Right lobe of liver (tissue), 6 donors: Measurements from ENCODE around the gene PSME3IP1. TPM values are rescaled to one million over a fixed set of nuclear protein-coding genes. Genes with fewer than 3 reads are reported as not detected.

Experiments used
- ATAC-seq, 4 donors: fragments of 200-7000 bp; cut with Tn5 transposase; one replicate each; pipeline ENCODE4 v1.9.1; 2020; ENCODE audit warnings: mild to moderate bottlenecking in 4 of 4, moderate library complexity in 4 of 4
- DNase-seq, 3 donors: peaks; one replicate each; pipeline ENCODE4 v3.0.0-alpha.2; 2020
- H3K27ac ChIP-seq, 3 donors: fragments of 200-600 bp; one replicate each; pipeline ENCODE4 v1.8.0; 2022
- H3K27me3 ChIP-seq, 2 donors: fragments of 200-600 bp; one replicate each; pipeline ENCODE4 v1.8.0; 2022
- H3K36me3 ChIP-seq, 4 donors: fragments of 200-600 bp; sonication (generic) in 1 of 4; one replicate each; pipeline versions ENCODE4 v1.5.1 to v1.8.0; 2017 to 2022; ENCODE audit warnings: control low read depth in 1 of 4
- H3K4me1 ChIP-seq, 4 donors: fragments of 200-600 bp; sonication (generic) in 1 of 4; one replicate each; pipeline versions ENCODE4 v1.5.1 to v1.8.0; 2017 to 2022; ENCODE audit warnings: control low read depth in 1 of 4
- H3K4me3 ChIP-seq, 3 donors: fragments of 200-600 bp; one replicate each; pipeline ENCODE4 v1.8.0; 2022
- H3K9me3 ChIP-seq, 4 donors: fragments of 200-600 bp; sonication (generic) in 1 of 4; one replicate each; pipeline versions ENCODE4 v1.5.1 to v1.8.0; 2017 to 2022; ENCODE audit warnings: control low read depth in 1 of 4
- POLR2A ChIP-seq: fragments of 450-650 bp; IDR thresholded peaks from one replicate; pipeline ENCODE4 v1.6.1; 2017; ENCODE audit warnings: antibody characterized with exemption, mild to moderate bottlenecking
- WGBS: methylation state at CpG from one replicate; pipeline ENCODE4 v1.1.6; 2018; ENCODE audit warnings: low coverage, low lambda C conversion rate; ENCODE audit not compliant: insufficient coverage; ENCODE audit errors: missing lambda C conversion rate; 5-methylcytosine and 5-hydroxymethylcytosine counted together
- intact Hi-C, 2 donors: fragments of 100-400 bp; cut with DNase I; formaldehyde crosslinking; loops; one replicate each; pipeline versions ENCODE4 v1.11.2 to v1.14.1; 2022
- total RNA-seq, 6 experiments: library from RNA; depleted of rRNA in 2 of 6; stranded (reverse); fragments of >200 nt in 2 of 6; fragmentation: NEBNext Ultra II Directional in 3 of 6; extraction: Animal tissue kit (Norgen Biotek cat#: 25700) in 3 of 6; gene quantifications; one replicate each; pipeline versions ENCODE4 v1.1.0 to v1.2.4, GENCODE V29; 2016 to 2023
- TF ChIP-seq, protein P1 (sequence below), 4 donors: fragments of 200-600 bp in 3 of 4; fragments of 450-650 bp in 1 of 4; IDR thresholded peaks; one replicate each; pipeline versions ENCODE4 v1.5.1 to v1.8.0; 2016 to 2022; ENCODE audit warnings: antibody characterized with exemption in 4 of 4, mild to moderate bottlenecking in 2 of 4
- donor health status: DM: no; HTN: yes; CAD: no.
- donor health status: DM: no; HTN: no; CAD: no.
- donor health status: DM: no; HTN: no; CAD: no.
- donor health status: DM: no; HTN: yes; CAD: no.
- donor health status: DM: no; HTN: yes; CAD: no.

PSME3IP1 gene
- total RNA-seq, 6 experiments from 2014 or later, result 26.2 to 61.8 (median 34.5) TPM

DNA sequence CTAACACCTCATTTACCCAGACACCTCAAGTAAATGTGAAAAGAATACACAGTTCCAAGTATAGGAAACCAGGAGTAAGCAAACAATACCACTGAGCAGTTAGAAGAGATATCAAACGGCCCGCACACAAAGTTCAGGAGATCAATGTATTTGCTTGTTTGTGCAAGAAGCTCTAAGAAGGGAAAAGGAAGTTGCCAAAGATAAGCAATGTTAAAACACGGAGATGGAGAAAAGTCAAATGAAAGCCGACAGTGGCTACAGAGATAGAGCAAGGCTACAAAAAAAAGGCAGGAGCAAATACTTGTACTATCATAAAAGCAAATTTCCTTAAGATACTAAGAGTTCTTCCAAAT is 29.5 kb downstream of the PSME3IP1 start:
- Histone ChIP-seq H3K4me1 (peaks cover 0 to 7% (median 3%) of the 10 kb centered on the region in 4 donors), H3K27ac (no peak overlapping the region), H3K9me3 (no peaks in the 10 kb centered on the region), H3K4me3 (no peak overlapping the region), H3K36me3 (peaks cover 0 to 26% (median 8%) of the 10 kb centered on the region in 4 donors), H3K27me3 (no peaks in the 10 kb centered on the region)
- peak; percentile 47 to 64 (median 52) for ATAC-seq
- 31% methylated on average over 4 of the region's 4 CpGs for WGBS
- TF ChIP-seq POLR2A, result no peak
- TF ChIP-seq, protein P1, sequence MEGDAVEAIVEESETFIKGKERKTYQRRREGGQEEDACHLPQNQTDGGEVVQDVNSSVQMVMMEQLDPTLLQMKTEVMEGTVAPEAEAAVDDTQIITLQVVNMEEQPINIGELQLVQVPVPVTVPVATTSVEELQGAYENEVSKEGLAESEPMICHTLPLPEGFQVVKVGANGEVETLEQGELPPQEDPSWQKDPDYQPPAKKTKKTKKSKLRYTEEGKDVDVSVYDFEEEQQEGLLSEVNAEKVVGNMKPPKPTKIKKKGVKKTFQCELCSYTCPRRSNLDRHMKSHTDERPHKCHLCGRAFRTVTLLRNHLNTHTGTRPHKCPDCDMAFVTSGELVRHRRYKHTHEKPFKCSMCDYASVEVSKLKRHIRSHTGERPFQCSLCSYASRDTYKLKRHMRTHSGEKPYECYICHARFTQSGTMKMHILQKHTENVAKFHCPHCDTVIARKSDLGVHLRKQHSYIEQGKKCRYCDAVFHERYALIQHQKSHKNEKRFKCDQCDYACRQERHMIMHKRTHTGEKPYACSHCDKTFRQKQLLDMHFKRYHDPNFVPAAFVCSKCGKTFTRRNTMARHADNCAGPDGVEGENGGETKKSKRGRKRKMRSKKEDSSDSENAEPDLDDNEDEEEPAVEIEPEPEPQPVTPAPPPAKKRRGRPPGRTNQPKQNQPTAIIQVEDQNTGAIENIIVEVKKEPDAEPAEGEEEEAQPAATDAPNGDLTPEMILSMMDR (IDR thresholded peaks at IDR 0.05), result no peak
- no peak for DNase-seq
- intact Hi-C loops, result no loop called here

DNA sequence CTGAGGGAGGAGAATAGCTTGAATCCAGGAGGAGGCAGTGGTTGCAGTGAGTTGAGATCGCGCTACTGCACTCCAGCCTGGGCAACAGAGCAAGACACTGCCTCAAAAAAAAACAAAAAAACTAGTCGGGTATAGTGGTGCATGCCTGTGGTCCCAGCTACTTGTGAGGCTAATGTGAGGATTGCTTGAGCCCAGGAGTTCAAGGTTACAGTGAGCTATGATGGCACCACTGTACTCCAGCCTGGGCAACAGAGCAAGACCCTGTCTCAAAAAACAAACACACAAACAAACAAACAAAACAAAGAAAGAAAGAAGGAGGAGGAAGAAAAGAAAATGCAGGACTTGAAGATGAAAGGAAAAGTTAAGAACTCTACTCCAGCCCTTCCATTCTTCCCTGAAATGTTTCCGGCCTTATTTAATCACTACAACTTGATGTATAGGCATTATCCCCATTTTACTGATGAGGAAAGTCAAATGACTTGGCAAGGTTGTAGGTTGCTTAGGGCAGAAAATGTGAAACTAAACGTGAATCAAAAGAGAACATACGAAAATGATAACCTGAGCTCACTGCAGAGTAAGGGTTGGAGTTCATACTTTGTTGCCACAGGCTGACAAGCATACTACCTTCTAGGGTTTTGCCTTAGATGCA is 30.0 kb downstream of the PSME3IP1 start:
- DNase-seq (no peak), ATAC-seq (no peak)
- TF ChIP-seq, protein P1 (IDR thresholded peaks at IDR 0.05), result no peak
- no peak for TF ChIP-seq POLR2A
- peaks cover 0 to 23% (median 8%) of the 10 kb centered on the region in 4 donors for H3K36me3 ChIP-seq
- no peaks in the 10 kb centered on the region for H3K27me3 ChIP-seq
- WGBS, result 63% methylated on average over 6 of the region's 6 CpGs
- no peak overlapping the region for H3K27ac ChIP-seq
- H3K9me3 ChIP-seq, result no peaks in the 10 kb centered on the region
- H3K4me3 ChIP-seq, result no peak overlapping the region
- peaks cover 0 to 7% (median 3%) of the 10 kb centered on the region in 4 donors for H3K4me1 ChIP-seq
- intact Hi-C loops, result no loop called here

DNA sequence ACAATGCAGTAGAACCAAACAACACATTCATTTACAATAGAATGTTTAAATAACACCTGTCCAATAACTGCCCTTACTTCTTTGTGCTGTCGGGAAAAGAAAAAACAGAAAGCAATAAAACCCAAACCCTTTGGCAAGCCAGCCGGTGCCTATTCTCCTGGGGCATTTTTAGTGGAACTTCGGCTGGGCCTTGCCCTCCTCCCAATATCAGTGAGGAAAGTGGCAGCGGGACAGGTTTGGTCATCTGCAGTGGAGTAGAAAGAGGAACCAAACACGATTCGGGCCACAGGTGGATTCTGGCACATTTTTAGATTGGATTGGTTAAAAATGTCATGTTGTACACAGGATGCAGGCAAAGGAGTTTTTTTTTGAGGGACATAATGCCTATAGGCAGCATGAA is 32.0 kb downstream of the PSME3IP1 start:
- H3K9me3 ChIP-seq, result no peaks in the 10 kb centered on the region
- no peaks in the 10 kb centered on the region for H3K27me3 ChIP-seq
- H3K4me1 ChIP-seq, result peaks cover 0 to 7% (median 3%) of the 10 kb centered on the region in 4 donors
- intact Hi-C loops, result no loop called here
- no peak overlapping the region for H3K4me3 ChIP-seq
- peaks cover 0 to 21% (median 8%) of the 10 kb centered on the region in 4 donors for H3K36me3 ChIP-seq
- no peak overlapping the region for H3K27ac ChIP-seq
- DNase-seq (no peak), ATAC-seq (no peak)
- TF ChIP-seq, protein P1 (IDR thresholded peaks at IDR 0.05), result no peak
- TF ChIP-seq POLR2A, result no peak
- WGBS, result 92% methylated on average over 6 of the region's 6 CpGs

DNA sequence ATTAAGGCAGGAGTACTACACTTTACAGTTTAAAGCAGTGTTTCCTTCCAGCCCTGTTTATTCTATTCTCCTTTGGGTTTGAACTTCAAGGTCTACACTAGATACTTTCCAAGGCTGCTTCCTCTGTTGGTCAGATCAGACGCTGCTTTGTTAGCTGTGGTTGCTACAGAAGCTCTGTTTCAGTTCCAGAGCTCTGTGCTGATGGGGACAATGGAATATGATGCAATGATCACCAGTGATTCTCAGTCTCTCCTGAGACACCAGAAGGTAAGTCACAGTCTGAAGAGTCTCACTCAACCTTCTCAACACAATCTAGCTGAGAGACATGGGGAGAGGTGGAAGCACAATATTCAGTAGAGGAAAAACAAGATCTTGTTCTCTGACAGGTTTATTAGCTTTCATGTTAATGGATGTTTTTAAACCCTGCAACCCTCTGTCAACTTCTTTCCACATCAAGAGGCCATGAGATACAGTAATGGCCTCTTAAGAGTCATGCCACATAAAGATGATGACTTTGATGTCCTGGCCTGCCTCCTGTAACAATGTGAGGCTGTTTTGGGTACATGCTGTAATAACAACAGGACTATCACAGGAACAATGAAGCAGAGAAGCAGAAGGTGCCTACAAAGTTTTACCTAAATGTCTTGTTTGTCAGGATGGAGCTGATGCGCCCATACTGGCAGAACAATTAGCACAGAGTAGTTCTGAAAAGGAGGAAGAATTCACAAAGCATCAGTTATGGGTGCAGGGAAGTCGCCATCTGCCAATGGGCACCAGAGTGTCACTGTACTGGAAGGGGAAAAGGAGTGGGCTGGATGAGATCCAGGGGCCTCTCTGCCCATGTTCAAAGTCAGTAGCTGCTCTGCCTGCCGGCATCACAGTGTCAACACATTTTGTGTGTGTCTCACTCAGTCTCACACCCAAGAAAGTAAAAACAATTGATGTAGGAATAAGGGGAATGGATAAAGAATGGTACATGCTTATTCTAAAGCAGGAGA is 33.4 kb downstream of the PSME3IP1 start:
- H3K4me3 ChIP-seq, result no peak overlapping the region
- 89% methylated on average over 4 of the region's 4 CpGs for WGBS
- H3K9me3 ChIP-seq, result no peaks in the 10 kb centered on the region
- ATAC-seq (no peak), DNase-seq (no peak)
- no peak overlapping the region for H3K27ac ChIP-seq
- no peak for TF ChIP-seq POLR2A
- TF ChIP-seq, protein P1 (IDR thresholded peaks at IDR 0.05), result no peak
- H3K4me1 ChIP-seq, result peaks cover 0 to 7% (median 3%) of the 10 kb centered on the region in 4 donors
- peaks cover 0 to 21% (median 8%) of the 10 kb centered on the region in 4 donors for H3K36me3 ChIP-seq
- intact Hi-C loops, result no loop called here
- H3K27me3 ChIP-seq, result no peaks in the 10 kb centered on the region
